GM19468 (cell line): ENCODE data around the gene MMP26.
"Not testable (repeated sequence)": the region's sequence is repeated elsewhere in the genome, so short reads cannot be mapped to it uniquely, and the experiment has no call there.

Source experiments
- ATAC-seq: cut with Tn5 transposase; IDR thresholded peaks from one replicate; pipeline ENCODE4 v1.9.1; 2021; ENCODE audit warnings: mild to moderate bottlenecking, moderate library complexity, moderate number of reproducible peaks; ENCODE audit not compliant: unreplicated experiment; ENCODE audit errors: extremely low read depth

Gene MMP26

GRCh38 chr11:4714300-4714699 lies 9.7 kb downstream of the MMP26 start:
- ATAC-seq = no peak

- ATAC-seq = not testable (repeated sequence)
Measured at GRCh38 chr11:4722616-4723534, 18.3 kb downstream of the MMP26 start.

GRCh38 chr11:4727171-4727570 lies 22.6 kb downstream of the MMP26 start:
- ATAC-seq = no peak

- ATAC-seq = no peak
Measured at GRCh38 chr11:4740735-4741134, 36.2 kb downstream of the MMP26 start.

GRCh38 chr11:4748438-4748837 lies 43.9 kb downstream of the MMP26 start:
- no peak for ATAC-seq

GRCh38 chr11:4751201-4751600 lies 46.6 kb downstream of the MMP26 start:
- no peak for ATAC-seq
